ENCODE measurements around the gene MID1. TPM values are rescaled to one million over a fixed set of nuclear protein-coding genes. Genes with fewer than 3 reads are reported as not detected.

Gene MID1
- total RNA-seq, 1 donor from 2014 or later, result 48.1 TPM

DNA sequence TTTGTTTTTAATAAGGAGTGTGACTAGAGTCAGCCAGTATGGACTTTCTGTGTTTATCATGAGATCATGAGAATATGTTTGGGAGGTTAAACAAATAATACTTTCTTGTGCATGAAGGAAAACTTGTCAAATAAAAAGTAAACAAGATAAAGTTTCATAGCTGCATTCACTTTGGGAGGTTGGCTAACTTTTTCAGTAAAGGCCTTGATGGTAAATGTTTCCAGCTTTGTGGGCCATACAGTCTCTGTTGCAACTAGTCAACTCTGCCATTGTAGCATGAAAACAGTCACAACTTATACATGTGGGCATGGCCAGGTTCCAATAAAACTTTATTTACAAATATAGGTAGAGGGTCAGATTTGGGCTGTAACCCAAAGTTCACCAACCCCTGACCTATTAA, 150.4 kb downstream of the MID1 start:
- H3K9me3 Mint-ChIP-seq, result peaks cover 8% of the 10 kb centered on the region
- no peaks in the 10 kb centered on the region for H3K27me3 Mint-ChIP-seq (ENCODE audit: low read depth)
- H3K36me3 Mint-ChIP-seq (ENCODE audit: low read depth), result peaks cover 38% of the 10 kb centered on the region
- no peak overlapping the region for H3K27ac Mint-ChIP-seq (ENCODE audit: unreplicated experiment)
- no peak for DNase-seq (ENCODE audit: low read depth, low spot score)
- TF ChIP-seq, protein P1, sequence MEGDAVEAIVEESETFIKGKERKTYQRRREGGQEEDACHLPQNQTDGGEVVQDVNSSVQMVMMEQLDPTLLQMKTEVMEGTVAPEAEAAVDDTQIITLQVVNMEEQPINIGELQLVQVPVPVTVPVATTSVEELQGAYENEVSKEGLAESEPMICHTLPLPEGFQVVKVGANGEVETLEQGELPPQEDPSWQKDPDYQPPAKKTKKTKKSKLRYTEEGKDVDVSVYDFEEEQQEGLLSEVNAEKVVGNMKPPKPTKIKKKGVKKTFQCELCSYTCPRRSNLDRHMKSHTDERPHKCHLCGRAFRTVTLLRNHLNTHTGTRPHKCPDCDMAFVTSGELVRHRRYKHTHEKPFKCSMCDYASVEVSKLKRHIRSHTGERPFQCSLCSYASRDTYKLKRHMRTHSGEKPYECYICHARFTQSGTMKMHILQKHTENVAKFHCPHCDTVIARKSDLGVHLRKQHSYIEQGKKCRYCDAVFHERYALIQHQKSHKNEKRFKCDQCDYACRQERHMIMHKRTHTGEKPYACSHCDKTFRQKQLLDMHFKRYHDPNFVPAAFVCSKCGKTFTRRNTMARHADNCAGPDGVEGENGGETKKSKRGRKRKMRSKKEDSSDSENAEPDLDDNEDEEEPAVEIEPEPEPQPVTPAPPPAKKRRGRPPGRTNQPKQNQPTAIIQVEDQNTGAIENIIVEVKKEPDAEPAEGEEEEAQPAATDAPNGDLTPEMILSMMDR (conservative IDR thresholded peaks at IDR 0.05), result no peak
- H3K4me1 Mint-ChIP-seq, result peaks cover 23% of the 10 kb centered on the region
- H3K4me3 Mint-ChIP-seq, result no peak overlapping the region

DNA sequence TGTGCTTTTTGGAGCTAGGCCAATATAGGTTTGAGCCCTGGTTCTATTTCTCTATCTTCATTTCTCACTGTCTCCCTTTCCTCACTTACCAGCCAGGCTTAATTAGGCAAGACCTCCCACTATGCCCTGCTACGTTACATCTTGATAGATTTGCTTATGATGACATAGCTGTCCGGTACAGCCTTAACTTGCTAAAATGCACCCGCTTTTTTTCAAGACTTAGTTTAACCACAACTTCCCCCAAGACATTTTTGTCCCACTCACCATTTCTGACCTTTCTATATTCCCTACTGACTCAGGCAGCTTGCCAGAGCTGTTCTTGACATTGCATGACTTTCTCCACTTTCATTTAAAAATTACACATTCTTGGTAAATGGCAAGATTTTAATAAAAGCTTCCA, 152.6 kb downstream of the MID1 start:
- DNase-seq (ENCODE audit: low read depth, low spot score), result no peak
- peaks cover 5% of the 10 kb centered on the region for H3K4me1 Mint-ChIP-seq
- no peak overlapping the region for H3K27ac Mint-ChIP-seq (ENCODE audit: unreplicated experiment)
- peaks cover 8% of the 10 kb centered on the region for H3K9me3 Mint-ChIP-seq
- peaks cover 41% of the 10 kb centered on the region for H3K36me3 Mint-ChIP-seq (ENCODE audit: low read depth)
- H3K27me3 Mint-ChIP-seq (ENCODE audit: low read depth), result no peaks in the 10 kb centered on the region
- no peak overlapping the region for H3K4me3 Mint-ChIP-seq
- TF ChIP-seq, protein P1 (conservative IDR thresholded peaks at IDR 0.05), result no peak

DNA sequence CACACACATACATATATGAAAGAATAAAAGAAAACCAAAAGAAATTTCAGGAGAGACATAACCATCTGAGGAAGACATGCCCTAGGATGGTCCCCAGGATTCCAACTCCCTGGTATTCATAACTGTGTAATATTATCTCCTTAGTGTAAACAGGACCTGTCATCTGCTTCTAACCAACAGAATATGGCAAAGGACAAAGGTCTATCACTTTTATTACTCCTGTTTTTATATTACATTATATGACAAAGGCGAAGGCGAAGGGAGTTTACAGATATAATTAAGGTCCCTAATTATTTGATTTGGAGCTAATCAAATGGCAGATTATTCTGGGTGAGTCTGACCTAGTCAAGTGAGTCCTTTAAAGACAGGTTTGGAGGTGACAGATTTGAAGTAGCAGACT, 155.1 kb downstream of the MID1 start:
- H3K4me1 Mint-ChIP-seq, result no peaks in the 10 kb centered on the region

DNA sequence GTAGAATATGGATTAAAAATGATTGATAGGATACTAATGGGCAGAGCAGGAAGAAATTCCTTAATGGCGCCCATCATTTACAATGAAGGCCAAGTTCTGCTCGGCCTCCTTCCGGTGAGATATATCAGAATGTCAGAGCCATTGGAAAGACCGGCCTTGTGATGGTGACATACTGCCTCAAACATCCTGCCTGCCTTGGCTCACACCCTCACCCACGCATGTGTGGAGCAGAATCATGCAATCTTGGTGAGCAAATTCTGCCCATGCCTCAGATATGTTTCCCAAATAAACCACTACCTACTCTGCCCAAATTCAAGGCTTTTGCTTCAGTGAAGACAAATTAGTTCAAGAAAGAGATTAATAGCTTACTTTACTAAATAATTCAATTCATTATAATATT, 163.3 kb downstream of the MID1 start:
- H3K4me3 Mint-ChIP-seq, result no peak overlapping the region
- peaks cover 29% of the 10 kb centered on the region for H3K36me3 Mint-ChIP-seq (ENCODE audit: low read depth)
- no peaks in the 10 kb centered on the region for H3K4me1 Mint-ChIP-seq
- H3K27me3 Mint-ChIP-seq (ENCODE audit: low read depth), result no peaks in the 10 kb centered on the region
- TF ChIP-seq, protein P1 (conservative IDR thresholded peaks at IDR 0.05), result no peak
- H3K9me3 Mint-ChIP-seq, result peaks cover 7% of the 10 kb centered on the region
- DNase-seq (ENCODE audit: low read depth, low spot score), result no peak
- no peak overlapping the region for H3K27ac Mint-ChIP-seq (ENCODE audit: unreplicated experiment)

More for the DNA sequence above, 155.1 kb downstream of the MID1 start:
- H3K9me3 Mint-ChIP-seq, result peaks cover 8% of the 10 kb centered on the region
- H3K36me3 Mint-ChIP-seq (ENCODE audit: low read depth), result peaks cover 39% of the 10 kb centered on the region
- TF ChIP-seq, protein P1 (conservative IDR thresholded peaks at IDR 0.05), result no peak
- H3K27me3 Mint-ChIP-seq (ENCODE audit: low read depth), result no peaks in the 10 kb centered on the region
- no peak overlapping the region for H3K4me3 Mint-ChIP-seq
- no peak overlapping the region for H3K27ac Mint-ChIP-seq (ENCODE audit: unreplicated experiment)
- DNase-seq (ENCODE audit: low read depth, low spot score), result no peak

DNA sequence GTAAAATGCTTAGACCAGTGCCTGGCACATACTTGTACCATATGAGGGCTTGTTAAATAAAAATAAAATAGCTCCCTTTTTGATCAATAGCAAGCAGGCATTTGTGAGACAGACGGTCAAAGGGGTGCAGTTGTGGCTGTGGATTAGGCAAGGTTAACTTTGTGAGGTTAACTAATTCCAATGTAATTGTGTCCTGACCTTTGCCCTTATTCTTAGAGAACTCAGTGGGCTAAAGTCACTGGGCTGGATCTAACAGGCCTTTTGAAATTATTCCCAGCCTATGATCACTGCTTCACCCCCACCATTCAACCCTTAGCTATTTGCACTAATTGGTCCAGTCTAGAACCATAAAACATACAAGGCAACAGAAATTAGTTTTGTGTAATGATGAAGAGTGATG, 166.4 kb downstream of the MID1 start:
- Mint-ChIP-seq H3K9me3 (peaks cover 7% of the 10 kb centered on the region), H3K36me3 (ENCODE audit: low read depth) (peaks cover 34% of the 10 kb centered on the region), H3K27me3 (ENCODE audit: low read depth) (no peaks in the 10 kb centered on the region), H3K4me1 (no peaks in the 10 kb centered on the region), H3K4me3 (no peak overlapping the region), H3K27ac (ENCODE audit: unreplicated experiment) (no peak overlapping the region)
- TF ChIP-seq, protein P1 (conservative IDR thresholded peaks at IDR 0.05), result no peak
- no peak for DNase-seq (ENCODE audit: low read depth, low spot score)

DNA sequence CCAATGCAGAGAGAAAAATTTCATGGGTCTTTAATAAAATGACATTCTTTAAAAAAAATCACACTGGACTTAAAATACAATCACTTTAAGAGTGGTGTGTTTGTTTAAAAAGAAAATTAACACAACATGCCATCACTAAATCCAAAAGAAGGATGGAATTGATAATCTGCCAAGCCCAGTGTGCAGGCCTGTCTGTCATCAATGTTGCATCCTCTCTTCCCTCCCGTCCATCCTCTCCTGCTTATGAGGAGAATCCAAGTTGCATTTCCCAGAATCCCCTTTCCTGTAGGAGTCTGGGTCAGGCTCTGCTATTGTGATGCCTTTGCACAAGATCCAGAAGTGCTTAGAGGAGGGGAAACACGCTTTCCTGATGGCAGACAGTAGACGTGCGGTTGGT, 169.4 kb downstream of the MID1 start:
- TF ChIP-seq, protein P1 (conservative IDR thresholded peaks at IDR 0.05), result no peak
- no peak for DNase-seq (ENCODE audit: low read depth, low spot score)
- Mint-ChIP-seq H3K27me3 (ENCODE audit: low read depth) (no peaks in the 10 kb centered on the region), H3K27ac (ENCODE audit: unreplicated experiment) (no peak overlapping the region), H3K9me3 (peaks cover 4% of the 10 kb centered on the region), H3K36me3 (ENCODE audit: low read depth) (peaks cover 37% of the 10 kb centered on the region), H3K4me3 (no peak overlapping the region), H3K4me1 (no peaks in the 10 kb centered on the region)

Measured in neural crest cell (in vitro differentiated cells).